HG03103 (cell line): ENCODE measurements around the gene CYB561D1.
"Not testable (repeated sequence)": the region's sequence is repeated elsewhere in the genome, so short reads cannot be mapped to it uniquely, and the experiment has no call there.

Source experiments
- ATAC-seq: cut with Tn5 transposase; IDR thresholded peaks from one replicate; pipeline ENCODE4 v1.9.1; 2021; ENCODE audit warnings: low read depth; ENCODE audit not compliant: unreplicated experiment

The CYB561D1 gene, protein sequence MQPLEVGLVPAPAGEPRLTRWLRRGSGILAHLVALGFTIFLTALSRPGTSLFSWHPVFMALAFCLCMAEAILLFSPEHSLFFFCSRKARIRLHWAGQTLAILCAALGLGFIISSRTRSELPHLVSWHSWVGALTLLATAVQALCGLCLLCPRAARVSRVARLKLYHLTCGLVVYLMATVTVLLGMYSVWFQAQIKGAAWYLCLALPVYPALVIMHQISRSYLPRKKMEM

GRCh38 chr1:109493805-109494539 is at the start of gene CYB561D1:
CYB561D1 (plus strand) TSS chr1:109494094; CDS start chr1:109494140, 46 bp downstream.
- ATAC-seq, result peak; percentile 75

GRCh38 chr1:109444346-109444745 is 49.5 kb upstream of the CYB561D1 start:
- ATAC-seq, result no peak

GRCh38 chr1:109445949-109446695 is 47.8 kb upstream of the CYB561D1 start:
- ATAC-seq, result not testable (repeated sequence)

DNA sequence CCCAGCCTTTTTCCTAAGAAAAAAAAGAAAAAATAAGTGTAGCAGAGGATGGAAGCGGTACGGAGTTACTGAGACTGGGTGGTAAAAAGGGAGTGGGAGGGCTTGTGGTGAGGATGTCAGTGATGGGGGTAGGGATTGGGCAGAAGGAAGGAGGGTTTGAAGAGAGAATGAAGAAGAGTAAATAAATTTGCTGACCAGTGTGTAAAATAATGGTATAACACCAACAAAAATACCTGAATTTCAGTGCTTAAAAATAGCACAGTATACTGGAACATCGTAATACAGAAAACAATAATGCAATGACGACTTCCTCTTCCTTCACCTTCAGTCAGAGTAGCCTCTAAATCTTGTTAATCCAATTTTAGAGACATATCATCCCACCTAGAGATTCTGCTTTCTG is 46.4 kb upstream of the CYB561D1 start:
- ATAC-seq, result no peak

GRCh38 chr1:109454497-109455133 is 39.3 kb upstream of the CYB561D1 start:
- no peak for ATAC-seq

- no peak for ATAC-seq
These were observed 36.1 kb upstream of the CYB561D1 start for GRCh38 chr1:109457819-109458218.

DNA sequence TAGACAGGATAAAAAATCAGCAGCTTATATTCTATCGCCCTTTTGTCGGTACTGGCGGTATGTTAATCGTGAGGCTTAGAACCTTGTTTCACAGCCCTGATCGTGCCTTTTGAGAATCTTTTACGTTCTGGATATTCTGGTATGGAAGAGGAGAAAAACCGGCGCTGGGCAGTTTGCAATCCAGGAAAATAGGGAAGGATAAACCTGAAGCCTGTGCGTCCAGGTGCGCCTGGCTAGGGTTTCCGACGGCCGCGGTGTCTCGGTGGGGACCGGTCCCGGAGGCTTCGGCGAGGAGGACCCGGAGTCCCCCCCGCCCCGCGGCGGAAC is 27.8 kb upstream of the CYB561D1 start:
- ATAC-seq, result no peak

GRCh38 chr1:109466452-109467300 is 27.2 kb upstream of the CYB561D1 start, which contains the start of gene SYPL2:
SYPL2 (plus strand) TSS chr1:109466546; CDS start chr1:109466844, 298 bp downstream.
- no peak for ATAC-seq

DNA sequence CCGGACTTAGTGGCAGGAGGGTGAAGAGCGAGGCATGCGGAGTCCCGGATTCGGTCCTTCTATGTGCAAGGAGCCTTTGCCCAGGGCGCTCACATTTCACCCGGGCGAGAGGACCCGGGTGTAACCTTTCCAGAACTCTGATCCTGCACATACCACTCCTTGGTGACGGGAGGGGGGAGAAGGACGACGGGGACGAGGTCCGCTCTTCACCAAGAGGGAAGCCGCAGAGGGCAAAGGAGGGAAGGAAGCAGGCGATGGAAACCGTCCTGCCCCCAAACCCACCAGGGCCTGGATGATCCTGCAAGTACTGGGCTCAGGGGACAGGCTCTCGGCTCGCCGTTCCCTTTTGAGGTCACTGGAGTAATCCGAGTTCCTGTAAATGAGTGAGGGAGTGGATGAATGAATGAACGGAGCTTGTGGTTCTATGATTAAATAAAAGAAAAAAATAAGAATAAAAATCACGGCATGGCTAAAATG is 26.6 kb upstream of the CYB561D1 start:
- ATAC-seq, result no peak

- no peak for ATAC-seq
These were observed 25.8 kb upstream of the CYB561D1 start for GRCh38 chr1:109468061-109468460.

DNA sequence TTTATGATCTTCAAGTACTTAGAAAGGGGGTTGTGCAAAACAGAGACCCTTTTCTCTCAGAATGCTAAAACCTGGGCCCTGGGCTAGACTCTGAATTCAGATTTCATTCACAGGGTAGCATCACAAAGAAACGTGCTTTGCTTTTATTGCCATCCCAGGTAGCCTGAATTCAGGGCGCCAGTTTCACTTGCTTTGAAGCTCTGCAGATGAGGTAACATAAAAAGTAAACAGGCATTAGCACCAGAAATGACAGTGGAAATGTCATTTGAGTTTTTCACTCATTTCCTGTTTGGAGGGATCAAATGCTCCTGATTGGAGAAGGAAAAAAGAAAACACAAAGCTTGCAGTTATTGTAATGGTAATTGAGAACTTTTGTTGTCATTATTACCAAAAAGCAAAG is 25.0 kb upstream of the CYB561D1 start:
- no peak for ATAC-seq

DNA sequence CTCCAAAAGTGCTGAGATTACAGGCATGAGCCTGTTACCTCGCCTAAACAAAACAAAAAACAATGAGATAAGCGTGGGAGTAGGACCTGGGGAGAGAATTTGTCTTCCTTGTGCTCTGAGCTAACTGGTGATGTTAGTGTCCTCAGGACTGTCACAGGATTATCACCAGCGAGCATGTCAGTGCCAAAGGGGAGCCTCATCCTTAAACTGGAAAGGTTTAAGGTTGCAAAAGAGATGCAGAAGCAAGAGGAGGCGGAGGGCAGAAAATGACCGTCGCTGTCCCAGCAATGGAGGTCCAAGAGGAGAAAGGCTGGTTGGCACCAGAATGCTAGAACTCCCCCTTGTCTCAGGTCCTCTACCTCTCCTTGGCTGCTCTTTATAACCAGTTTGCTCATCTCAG is 23.6 kb upstream of the CYB561D1 start:
- ATAC-seq, result no peak

- no peak for ATAC-seq
These were observed 21.1 kb upstream of the CYB561D1 start for GRCh38 chr1:109472779-109473178.

DNA sequence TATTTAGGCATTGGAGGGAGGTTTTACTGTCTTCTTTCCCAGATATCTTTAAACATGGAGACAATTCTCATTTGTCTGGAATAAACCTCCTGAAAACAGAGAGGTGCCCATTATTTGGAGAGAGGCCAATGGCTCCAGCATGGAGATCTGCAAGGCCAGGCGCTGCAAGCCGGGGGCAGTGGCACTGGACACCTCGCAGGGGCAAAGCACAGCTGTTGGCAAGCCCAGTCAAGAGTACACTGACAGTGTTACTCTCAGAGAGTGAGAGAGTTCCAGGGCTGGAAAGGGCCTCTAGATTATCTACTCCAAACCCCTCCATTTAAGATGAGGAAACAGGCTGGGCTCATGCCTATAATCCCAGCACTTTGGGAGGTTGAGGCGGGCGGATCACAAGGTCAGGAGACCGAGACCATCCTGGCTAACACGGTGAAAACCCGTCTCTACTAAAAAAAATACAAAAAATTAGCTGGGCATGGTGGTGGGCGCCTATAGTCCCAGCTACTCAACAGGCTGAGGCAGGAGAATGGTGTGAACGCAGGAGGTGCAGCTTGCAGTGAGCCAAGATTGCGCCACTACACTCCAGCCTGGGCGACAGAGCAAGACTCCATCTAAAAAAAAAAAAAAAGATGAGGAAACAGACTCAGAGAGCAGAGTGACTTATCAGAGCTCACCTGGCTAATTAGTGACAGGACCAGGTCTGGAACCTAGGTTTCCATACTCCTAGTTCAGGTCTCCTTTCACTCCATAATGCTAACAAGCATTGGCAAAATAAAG is 20.4 kb upstream of the CYB561D1 start:
- not testable (repeated sequence) for ATAC-seq

DNA sequence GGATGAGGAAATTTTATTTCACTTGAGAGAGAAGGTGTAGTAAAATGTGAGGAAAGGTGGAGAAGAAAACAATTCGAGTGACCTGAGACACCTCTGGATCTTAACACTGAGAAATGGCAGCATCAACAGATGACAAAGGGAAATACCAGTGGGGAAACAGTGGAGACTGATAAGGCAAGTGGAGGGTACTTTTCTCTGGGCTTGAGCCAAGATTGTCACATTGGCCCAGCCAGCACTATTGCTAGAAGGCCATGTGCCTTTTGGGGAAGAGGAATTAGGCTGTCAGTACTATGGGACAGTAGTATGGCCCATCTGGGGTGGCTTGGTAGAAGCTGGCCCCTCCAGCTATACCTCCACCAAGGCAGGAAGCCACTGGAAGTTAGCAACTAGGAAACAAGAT is 19.2 kb upstream of the CYB561D1 start:
- ATAC-seq, result no peak

DNA sequence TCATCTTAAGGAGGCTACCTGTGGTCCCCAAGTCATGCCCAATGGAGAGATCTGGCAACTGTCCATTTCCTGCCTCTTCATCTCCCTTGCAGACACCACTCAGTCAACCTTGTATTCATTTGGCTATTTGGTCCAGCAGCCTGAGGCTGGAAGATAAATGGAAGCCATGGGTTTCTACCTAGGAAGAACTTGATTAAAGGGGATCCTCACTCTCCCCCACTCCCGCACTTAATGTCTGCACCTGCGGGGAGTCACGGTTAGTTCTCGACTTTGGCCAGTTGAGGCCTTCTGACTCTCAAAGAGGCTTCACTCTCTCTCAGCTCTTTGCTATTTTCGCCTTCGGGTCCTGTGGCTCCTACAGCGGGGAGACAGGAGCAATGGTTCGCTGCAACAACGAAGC is 18.6 kb upstream of the CYB561D1 start:
- ATAC-seq, result no peak

DNA sequence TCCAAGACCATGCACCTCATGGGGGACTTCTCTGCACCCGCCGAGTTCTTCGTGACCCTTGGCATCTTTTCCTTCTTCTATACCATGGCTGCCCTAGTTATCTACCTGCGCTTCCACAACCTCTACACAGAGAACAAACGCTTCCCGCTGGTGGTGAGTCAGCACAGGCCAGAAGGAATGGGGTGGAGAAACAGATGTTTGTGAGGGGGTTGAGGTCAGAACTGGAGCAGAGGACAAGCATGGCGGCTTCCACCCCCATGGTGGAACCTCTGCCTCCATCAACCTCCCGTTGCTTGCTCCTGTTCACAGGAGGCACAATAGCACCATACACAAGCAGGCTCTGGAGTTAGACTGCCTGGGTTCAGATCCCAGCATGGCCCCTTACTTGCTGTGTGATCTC is 17.1 kb upstream of the CYB561D1 start:
- ATAC-seq, result no peak

- ATAC-seq, result no peak
These were observed 16.1 kb upstream of the CYB561D1 start for GRCh38 chr1:109477821-109478220.

- ATAC-seq, result no peak
These were observed 15.1 kb upstream of the CYB561D1 start for GRCh38 chr1:109478806-109479205.
